ENCODE data around the gene ADCY9. TPM values are rescaled to one million over a fixed set of nuclear protein-coding genes. Genes with fewer than 3 reads are reported as not detected.

ADCY9 gene
- total and polyA plus RNA-seq, 2 experiments from 2014 or later, result 2.2 to 18.3 TPM

DNA sequence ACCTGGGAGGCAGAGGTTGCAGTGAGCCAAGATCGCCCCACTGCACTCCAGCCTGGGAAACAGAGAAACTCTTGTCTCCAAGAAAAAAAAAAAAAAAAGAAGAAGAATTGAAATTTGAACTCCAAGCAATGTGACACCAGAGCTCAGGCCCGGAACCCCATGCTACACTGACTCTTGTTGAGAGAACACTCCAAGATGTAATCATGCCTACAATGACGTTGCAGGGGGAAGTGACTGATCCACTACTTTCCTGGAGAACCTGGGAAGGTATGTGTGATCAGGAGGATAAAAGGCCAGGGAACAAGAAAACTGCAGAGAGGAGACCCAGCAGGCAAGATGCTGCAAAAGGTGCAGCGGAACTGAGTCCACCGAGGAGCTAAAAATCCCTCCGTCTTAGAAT, 57.9 kb downstream of the ADCY9 start (continued):
- TF ChIP-seq ZNF462 (CRISPR knock-in tag; IDR thresholded peaks at IDR 0.05) (no peak), ZNF114 (CRISPR knock-in tag; IDR thresholded peaks at IDR 0.05) (no peak), ZNF331 (CRISPR knock-in tag; IDR thresholded peaks at IDR 0.05; ENCODE audit: low read depth) (no peak)
- TF ChIP-seq, protein P1, sequence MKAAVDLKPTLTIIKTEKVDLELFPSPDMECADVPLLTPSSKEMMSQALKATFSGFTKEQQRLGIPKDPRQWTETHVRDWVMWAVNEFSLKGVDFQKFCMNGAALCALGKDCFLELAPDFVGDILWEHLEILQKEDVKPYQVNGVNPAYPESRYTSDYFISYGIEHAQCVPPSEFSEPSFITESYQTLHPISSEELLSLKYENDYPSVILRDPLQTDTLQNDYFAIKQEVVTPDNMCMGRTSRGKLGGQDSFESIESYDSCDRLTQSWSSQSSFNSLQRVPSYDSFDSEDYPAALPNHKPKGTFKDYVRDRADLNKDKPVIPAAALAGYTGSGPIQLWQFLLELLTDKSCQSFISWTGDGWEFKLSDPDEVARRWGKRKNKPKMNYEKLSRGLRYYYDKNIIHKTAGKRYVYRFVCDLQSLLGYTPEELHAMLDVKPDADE (IDR thresholded peaks at IDR 0.05), result no peak
- TF ChIP-seq, protein P2, sequence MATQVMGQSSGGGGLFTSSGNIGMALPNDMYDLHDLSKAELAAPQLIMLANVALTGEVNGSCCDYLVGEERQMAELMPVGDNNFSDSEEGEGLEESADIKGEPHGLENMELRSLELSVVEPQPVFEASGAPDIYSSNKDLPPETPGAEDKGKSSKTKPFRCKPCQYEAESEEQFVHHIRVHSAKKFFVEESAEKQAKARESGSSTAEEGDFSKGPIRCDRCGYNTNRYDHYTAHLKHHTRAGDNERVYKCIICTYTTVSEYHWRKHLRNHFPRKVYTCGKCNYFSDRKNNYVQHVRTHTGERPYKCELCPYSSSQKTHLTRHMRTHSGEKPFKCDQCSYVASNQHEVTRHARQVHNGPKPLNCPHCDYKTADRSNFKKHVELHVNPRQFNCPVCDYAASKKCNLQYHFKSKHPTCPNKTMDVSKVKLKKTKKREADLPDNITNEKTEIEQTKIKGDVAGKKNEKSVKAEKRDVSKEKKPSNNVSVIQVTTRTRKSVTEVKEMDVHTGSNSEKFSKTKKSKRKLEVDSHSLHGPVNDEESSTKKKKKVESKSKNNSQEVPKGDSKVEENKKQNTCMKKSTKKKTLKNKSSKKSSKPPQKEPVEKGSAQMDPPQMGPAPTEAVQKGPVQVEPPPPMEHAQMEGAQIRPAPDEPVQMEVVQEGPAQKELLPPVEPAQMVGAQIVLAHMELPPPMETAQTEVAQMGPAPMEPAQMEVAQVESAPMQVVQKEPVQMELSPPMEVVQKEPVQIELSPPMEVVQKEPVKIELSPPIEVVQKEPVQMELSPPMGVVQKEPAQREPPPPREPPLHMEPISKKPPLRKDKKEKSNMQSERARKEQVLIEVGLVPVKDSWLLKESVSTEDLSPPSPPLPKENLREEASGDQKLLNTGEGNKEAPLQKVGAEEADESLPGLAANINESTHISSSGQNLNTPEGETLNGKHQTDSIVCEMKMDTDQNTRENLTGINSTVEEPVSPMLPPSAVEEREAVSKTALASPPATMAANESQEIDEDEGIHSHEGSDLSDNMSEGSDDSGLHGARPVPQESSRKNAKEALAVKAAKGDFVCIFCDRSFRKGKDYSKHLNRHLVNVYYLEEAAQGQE (IDR thresholded peaks at IDR 0.05; ENCODE audit: unreplicated experiment), result no peak

Measured in GM23338 (cell line).